WI38 (cell line): ENCODE measurements around the gene CREBBP.

Experiments
- H3K4me3 ChIP-seq: 2 replicates; pipeline ENCODE4 v1.5.1; 2011; ENCODE audit warnings: low read depth, mild to moderate bottlenecking, control low read depth, low read length
- CTCF ChIP-seq: IDR thresholded peaks from 2 replicates; pipeline ENCODE4 v1.5.1; 2012; ENCODE audit warnings: low read depth, mild to moderate bottlenecking, control low read depth, low read length

CREBBP gene

GRCh38 chr16:3854750-3855541 lies 25.6 kb downstream of the CREBBP start:
- no peak for TF ChIP-seq CTCF
- no peak overlapping the region for H3K4me3 ChIP-seq

GRCh38 chr16:3850544-3850899 lies 30.0 kb downstream of the CREBBP start:
- H3K4me3 ChIP-seq = no peak overlapping the region
- TF ChIP-seq CTCF = no peak

GRCh38 chr16:3849751-3850543 lies 30.6 kb downstream of the CREBBP start:
- H3K4me3 ChIP-seq = no peak overlapping the region
- TF ChIP-seq CTCF = no peak

- no peak overlapping the region for H3K4me3 ChIP-seq
- no peak for TF ChIP-seq CTCF
Observed at GRCh38 chr16:3846595-3847091, 33.9 kb downstream of the CREBBP start.

GRCh38 chr16:3846087-3846486 lies 34.4 kb downstream of the CREBBP start:
- no peak overlapping the region for H3K4me3 ChIP-seq
- no peak for TF ChIP-seq CTCF

GRCh38 chr16:3842994-3843393 lies 37.5 kb downstream of the CREBBP start:
- no peak overlapping the region for H3K4me3 ChIP-seq
- TF ChIP-seq CTCF = no peak

- no peak for TF ChIP-seq CTCF
- no peak overlapping the region for H3K4me3 ChIP-seq
Observed at GRCh38 chr16:3841729-3842508, 38.6 kb downstream of the CREBBP start.
